T-cell (primary cell): ENCODE data around the gene MIOX. TPM values are rescaled to one million over a fixed set of nuclear protein-coding genes. Genes with fewer than 3 reads are reported as not detected.

Source experiments
- ATAC-seq, 4 experiments: fragments of 200-7000 bp in 3 of 4; fragments of 150-1000 bp in 1 of 4; cut with Tn5 transposase; replicated peaks in 1 of 4; 1 replicate in 3 of 4; 2 replicates in 1 of 4; pipeline ENCODE4 v1.10.0; 2021; ENCODE audit warnings: moderate library complexity in 3 of 4, mild to moderate bottlenecking in 2 of 4, moderate number of reproducible peaks in 1 of 4
- CTCF ChIA-PET, 2 donors: fragments of 300-600 bp; sonication (Branson Sonifier 250); formaldehyde crosslinking; loops; one replicate each; lab custom pipeline; 2022; ENCODE audit warnings: antibody characterized with exemption in 2 of 2; lab: Charles Lee
- POLR2A ChIA-PET, 2 donors: fragments of 300-600 bp; sonication (Branson Sonifier 250); formaldehyde crosslinking; loops; one replicate each; lab custom pipeline; 2022; ENCODE audit warnings: antibody characterized with exemption in 2 of 2; lab: Charles Lee
- DNase-seq, 35 experiments: peaks; one replicate each; pipeline versions ENCODE4 v3.0.0 to v3.0.0-alpha.2; 2013 to 2023
- H3K27ac ChIP-seq: one replicate; pipeline ENCODE4 v1.5.1; 2013; ENCODE audit warnings: low read length
- H3K27me3 ChIP-seq, 2 experiments: replicated peaks in 1 of 2; 1 replicate in 1 of 2; 2 replicates in 1 of 2; pipeline versions ENCODE4 v1.6.1 to v1.7.0; 2013; ENCODE audit warnings: low read length in 1 of 2, mixed read lengths in 1 of 2; ENCODE audit not compliant: control insufficient read depth in 2 of 2, insufficient read depth in 2 of 2; ENCODE audit errors: extremely low read depth in 1 of 2
- H3K36me3 ChIP-seq, 2 donors: 1 replicate in 1 of 2; 2 replicates in 1 of 2; pipeline versions ENCODE4 v1.6.1 to v1.7.0; 2013; ENCODE audit warnings: low read length in 1 of 2; ENCODE audit not compliant: control insufficient read depth in 2 of 2, insufficient read depth in 1 of 2; ENCODE audit errors: extremely low read depth in 1 of 2
- H3K4me1 ChIP-seq, 2 experiments: 1 replicate in 1 of 2; 2 replicates in 1 of 2; pipeline versions ENCODE4 v1.6.1 to v1.7.0; 2013; ENCODE audit warnings: low read length in 2 of 2, mixed read lengths in 1 of 2; ENCODE audit not compliant: insufficient read depth in 2 of 2, control insufficient read depth in 1 of 2; ENCODE audit errors: extremely low read depth in 1 of 2
- H3K4me3 ChIP-seq, 2 donors: 1 replicate in 1 of 2; 2 replicates in 1 of 2; pipeline versions ENCODE4 v1.5.1 to v1.7.0; 2013; ENCODE audit warnings: mild to moderate bottlenecking in 2 of 2, low read length in 1 of 2, moderate library complexity in 1 of 2; ENCODE audit not compliant: control insufficient read depth in 1 of 2; ENCODE audit errors: extremely low read depth in 1 of 2
- H3K9me3 ChIP-seq: 2 replicates; pipeline ENCODE4 v1.7.0; 2013
- H3K27ac Mint-ChIP-seq, 2 donors: one replicate each; pipeline ENCODE4 v1.8.0; 2020 to 2021; ENCODE audit warnings: mild to moderate bottlenecking in 2 of 2, mixed read lengths in 2 of 2
- H3K27me3 Mint-ChIP-seq, 2 donors: one replicate each; pipeline ENCODE4 v1.8.0; 2021 to 2022; ENCODE audit warnings: mixed read lengths in 2 of 2
- H3K36me3 Mint-ChIP-seq: one replicate; pipeline ENCODE4 v1.8.0; 2021; ENCODE audit warnings: mixed read lengths
- H3K4me1 Mint-ChIP-seq, 3 donors: one replicate each; pipeline ENCODE4 v1.8.0; 2020 to 2022; ENCODE audit warnings: mixed read lengths in 3 of 3, mild to moderate bottlenecking in 1 of 3
- H3K4me3 Mint-ChIP-seq, 3 donors: one replicate each; pipeline ENCODE4 v1.8.0; 2020 to 2022; ENCODE audit warnings: mild to moderate bottlenecking in 3 of 3, mixed read lengths in 3 of 3, moderate library complexity in 3 of 3
- H3K9me3 Mint-ChIP-seq, 3 donors: one replicate each; pipeline ENCODE4 v1.8.0; 2020 to 2022; ENCODE audit warnings: mixed read lengths in 3 of 3
- WGBS: methylation state at CpG from one replicate; pipeline ENCODE4 v1.1.5; 2013; ENCODE audit warnings: missing lambda C conversion rate; ENCODE audit not compliant: insufficient coverage; 5-methylcytosine and 5-hydroxymethylcytosine counted together
- total RNA-seq, 35 experiments: library from RNA in 6 of 35; stranded (reverse) in 6 of 35; fragments of 120-200 nt in 1 of 35; gene quantifications; one replicate each; pipeline versions ENCODE4 v1.2.1 to v1.2.4 and lab custom pipeline; 2013 to 2026

MIOX gene
- total RNA-seq, 5 donors from 2014 or later (not counting 1 experiment from before 2014, with no cell fraction given), result 0.36 to 0.70 (median 0.54) TPM; not detected in 1

DNA sequence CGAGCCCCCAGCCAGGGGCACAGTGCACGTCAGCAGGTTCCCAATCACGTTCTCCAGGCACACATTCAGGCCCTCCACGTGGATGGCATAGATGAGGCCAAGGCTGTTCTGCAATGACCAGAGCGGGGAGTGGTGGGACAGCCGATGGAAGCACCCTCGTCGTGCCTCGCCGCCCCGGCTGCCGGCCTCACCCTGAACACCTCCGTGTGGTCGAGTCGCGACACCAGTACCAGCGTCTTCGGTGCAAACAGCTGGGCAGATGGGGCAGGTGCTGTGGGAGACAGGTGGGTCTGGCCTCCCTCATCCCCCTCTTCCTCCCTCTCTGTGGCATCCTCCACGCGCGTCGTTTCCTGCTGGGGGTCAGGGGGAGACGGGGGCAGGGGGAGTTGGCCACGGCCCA, 19.3 kb upstream of the MIOX start:
- Histone ChIP-seq H3K9me3 (no peaks in the 10 kb centered on the region), H3K27me3 (no peaks in the 10 kb centered on the region), H3K4me1 (peaks cover 30 to 66% of the 10 kb centered on the region in 2 experiments), H3K27ac (no peak overlapping the region), H3K4me3 (no peak overlapping the region), H3K36me3 (peaks cover 6 to 56% of the 10 kb centered on the region in 2 donors)
- WGBS, result 85% methylated on average over 9 of the region's 24 CpGs
- H3K27me3 Mint-ChIP-seq, result no peaks in the 10 kb centered on the region
- H3K36me3 Mint-ChIP-seq, result peaks cover 20% of the 10 kb centered on the region
- DNase-seq, result no peak
- peak overlapping the region in 1 of 3 donors; percentile 39 for H3K4me3 Mint-ChIP-seq
- peak overlapping the region; percentile 41 to 97 for H3K27ac Mint-ChIP-seq
- peaks cover 45 to 50% (median 49%) of the 10 kb centered on the region in 3 donors for H3K4me1 Mint-ChIP-seq
- ATAC-seq, result no peak
- POLR2A ChIA-PET, result no interaction called here
- no peaks in the 10 kb centered on the region for H3K9me3 Mint-ChIP-seq
- CTCF ChIA-PET, result no interaction called here

DNA sequence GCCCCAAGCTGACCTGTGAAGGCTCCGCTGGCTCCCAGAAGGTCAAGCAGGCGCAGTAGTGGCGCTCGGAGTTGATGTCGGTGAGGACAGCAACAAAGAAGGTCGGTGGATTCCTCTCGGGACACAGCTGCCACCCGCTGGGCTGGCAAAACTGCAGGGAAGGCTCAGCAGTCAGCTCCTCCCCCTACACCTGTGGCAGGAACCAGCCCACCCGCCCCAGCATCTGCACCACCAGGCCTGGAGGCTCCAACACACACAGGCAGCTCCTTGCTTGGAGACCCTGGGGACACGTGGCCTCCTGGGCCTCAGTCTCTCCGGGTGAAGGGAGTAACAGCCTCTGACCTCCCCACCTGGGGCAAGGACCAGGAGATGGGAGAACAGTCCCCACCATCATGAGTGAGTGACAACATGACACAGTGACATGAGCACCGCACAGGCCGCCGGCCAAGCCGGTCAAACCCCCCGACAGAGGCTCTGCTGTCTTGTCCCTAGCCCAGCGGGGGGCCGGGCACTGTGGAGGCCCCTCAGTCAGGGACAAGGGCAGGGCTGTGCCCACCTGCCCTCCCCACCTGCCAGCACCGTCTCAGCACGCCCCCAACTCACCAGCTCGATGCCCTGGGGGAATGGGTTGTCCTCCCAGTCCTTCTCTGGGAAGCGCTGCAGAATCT, 18.8 kb upstream of the MIOX start:
- Histone ChIP-seq H3K36me3 (peaks cover 3 to 51% of the 10 kb centered on the region in 2 donors), H3K27me3 (no peaks in the 10 kb centered on the region), H3K27ac (peak overlapping the region; percentile 82), H3K4me1 (peaks cover 36 to 72% of the 10 kb centered on the region in 2 experiments), H3K9me3 (no peaks in the 10 kb centered on the region), H3K4me3 (no peak overlapping the region)
- ChIA-PET POLR2A (interaction anchor here in 1 of 2 donors (0.7 kb wide), 1 partner anchor 22 kb away, joined by 3 read pairs; no protein-coding TSS in a partner anchor), CTCF (interaction anchor here in 1 of 2 donors (1.0 kb wide), 1 partner anchor 30 kb away, joined by 3 read pairs; no protein-coding TSS in a partner anchor)
- Mint-ChIP-seq H3K9me3 (no peaks in the 10 kb centered on the region), H3K36me3 (peaks cover 19% of the 10 kb centered on the region), H3K27ac (peak overlapping the region; percentile 97 to 98), H3K4me1 (peaks cover 51 to 56% (median 55%) of the 10 kb centered on the region in 3 donors), H3K4me3 (peak overlapping the region in 2 of 3 donors; percentile 21 to 91), H3K27me3 (no peaks in the 10 kb centered on the region)
- DNase-seq (no peak), ATAC-seq (no peak)
- 81% methylated on average over 19 of the region's 22 CpGs for WGBS

DNA sequence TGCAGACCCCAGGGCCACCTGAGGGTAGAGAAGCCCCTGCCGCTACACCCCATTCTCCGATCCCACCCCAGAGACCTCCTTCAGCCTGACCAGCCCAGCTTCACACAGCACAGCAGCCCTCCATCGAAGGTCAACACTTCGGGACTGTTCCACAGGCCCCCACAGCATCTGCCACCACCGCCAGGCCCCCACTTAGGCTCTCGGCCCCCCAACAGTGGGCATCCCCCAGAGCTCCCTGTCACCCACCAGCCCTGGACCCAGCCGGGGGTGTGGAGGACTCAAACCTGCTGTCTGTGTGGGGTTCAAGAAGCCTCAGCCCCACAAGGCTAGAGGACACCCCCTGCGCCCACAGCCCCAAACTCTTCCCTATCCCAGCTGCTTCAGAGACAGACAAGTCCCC, 18.0 kb upstream of the MIOX start:
- no peaks in the 10 kb centered on the region for H3K9me3 Mint-ChIP-seq

DNA sequence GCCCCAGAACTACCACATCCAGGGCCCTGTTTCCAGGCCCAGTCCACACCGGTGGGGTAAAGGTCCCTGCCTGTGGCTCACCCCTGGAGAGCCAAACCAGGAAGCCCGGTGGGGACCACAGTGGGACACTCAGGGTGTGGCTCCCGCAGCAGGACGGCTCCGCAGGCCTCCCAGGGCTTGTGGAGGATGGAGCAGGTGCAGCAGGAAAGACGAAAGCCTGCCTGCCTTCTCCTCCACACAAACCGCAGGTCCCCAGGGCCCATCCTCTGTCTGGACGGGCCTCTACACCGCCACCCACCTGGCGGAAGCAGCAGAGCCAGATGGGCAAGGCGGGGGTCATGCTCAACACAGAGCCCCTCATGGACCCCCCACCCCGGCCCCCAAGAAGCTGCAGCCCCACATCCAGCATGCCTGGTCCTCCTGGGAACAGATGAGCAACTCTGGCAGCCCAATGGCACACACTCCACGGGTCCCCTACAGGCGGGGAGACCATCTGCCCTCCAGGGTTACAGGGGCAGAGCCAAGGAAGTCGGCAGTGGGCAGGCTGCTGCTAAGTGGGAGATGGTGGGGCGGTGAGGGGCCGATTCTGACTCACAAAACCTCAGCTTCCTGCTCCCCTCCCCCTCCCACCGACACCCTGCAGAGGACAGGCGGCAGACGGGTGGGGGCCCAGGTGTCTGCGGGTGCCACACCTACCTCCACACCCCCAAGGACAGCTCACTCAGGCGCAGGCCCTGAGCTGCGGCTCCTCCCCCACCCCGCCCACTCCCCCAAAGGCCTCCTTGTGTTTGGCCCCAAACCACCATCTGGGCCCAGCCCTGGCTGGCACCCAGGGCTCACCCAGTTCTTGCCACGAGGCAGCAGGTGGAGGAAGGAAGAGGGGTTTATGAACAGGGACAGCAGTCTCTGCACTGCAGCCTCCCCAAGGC, 17.0 kb upstream of the MIOX start:
- Mint-ChIP-seq H3K27ac (peak overlapping the region; percentile 97 to 98), H3K4me1 (peaks cover 64 to 69% (median 67%) of the 10 kb centered on the region in 3 donors), H3K4me3 (peak overlapping the region; percentile 72 to 91 (median 75)), H3K36me3 (peaks cover 20% of the 10 kb centered on the region), H3K27me3 (no peaks in the 10 kb centered on the region), H3K9me3 (no peaks in the 10 kb centered on the region)
- H3K27me3 ChIP-seq, result no peaks in the 10 kb centered on the region
- H3K4me3 ChIP-seq, result peak overlapping the region; percentile 44 to 69
- DNase-seq (peak; percentile 93 to 99 (median 98)), ATAC-seq (peak; percentile 83 to 89 (median 86))
- peak overlapping the region; percentile 82 for H3K27ac ChIP-seq
- ChIA-PET POLR2A (interaction anchor here in 1 of 2 donors (1.0 to 1.4 kb wide), 2 partner anchors 56 to 151 kb away, joined by 4 to 5 read pairs; partner anchors contain the start of gene SCO2), CTCF (interaction anchor here in 1 of 2 donors (0.5 to 1.2 kb wide), 6 partner anchors 10 to 152 kb away, joined by 3 to 13 read pairs (median 3); partner anchors contain the start of genes LMF2, NCAPH2 and SCO2)
- H3K4me1 ChIP-seq, result peaks cover 42 to 85% of the 10 kb centered on the region in 2 experiments
- H3K36me3 ChIP-seq, result peaks cover 3 to 33% of the 10 kb centered on the region in 2 donors
- WGBS, result 0% methylated on average over 13 of the region's 25 CpGs
- H3K9me3 ChIP-seq, result no peaks in the 10 kb centered on the region

More for the DNA sequence above, 18.0 kb upstream of the MIOX start:
- no peaks in the 10 kb centered on the region for H3K27me3 Mint-ChIP-seq
- 90% methylated on average over 4 of the region's 8 CpGs for WGBS
- Histone ChIP-seq H3K4me1 (peaks cover 42 to 79% of the 10 kb centered on the region in 2 experiments), H3K27ac (peak overlapping the region; percentile 82), H3K36me3 (peaks cover 3 to 43% of the 10 kb centered on the region in 2 donors), H3K4me3 (peak overlapping the region; percentile 44 to 69), H3K9me3 (no peaks in the 10 kb centered on the region), H3K27me3 (no peaks in the 10 kb centered on the region)
- POLR2A ChIA-PET, result no interaction called here
- ATAC-seq, result no peak
- peaks cover 58 to 63% (median 62%) of the 10 kb centered on the region in 3 donors for H3K4me1 Mint-ChIP-seq
- peak overlapping the region; percentile 72 to 91 (median 75) for H3K4me3 Mint-ChIP-seq
- CTCF ChIA-PET, result interaction anchor here (0.8 to 1.0 kb wide), 2 partner anchors 29 to 39 kb away, joined by 3 read pairs; partner anchors contain the start of genes LMF2 (in 1 of the 2) and NCAPH2 (in 1 of the 2)
- no peak for DNase-seq
- H3K27ac Mint-ChIP-seq, result peak overlapping the region; percentile 97 to 98
- peaks cover 20% of the 10 kb centered on the region for H3K36me3 Mint-ChIP-seq

DNA sequence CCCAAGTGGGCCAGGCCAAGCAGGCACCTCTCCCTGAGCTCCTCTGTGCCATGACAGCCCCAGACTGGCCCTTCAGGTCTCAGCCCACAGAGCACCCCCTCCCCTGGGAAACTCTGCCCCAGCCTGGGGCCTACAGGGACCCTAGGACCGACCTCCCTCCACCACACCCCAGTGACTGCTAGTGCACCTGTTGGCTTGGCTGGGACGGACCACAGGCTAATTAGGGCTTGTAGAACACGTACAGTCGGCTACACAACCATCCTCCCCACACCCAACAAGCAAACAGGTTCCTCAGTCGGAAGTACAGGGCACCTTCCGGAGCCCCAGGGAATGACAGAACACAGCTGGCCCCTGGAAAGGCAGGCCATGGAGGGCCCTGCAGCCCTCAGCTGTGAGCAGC, 16.2 kb upstream of the MIOX start:
- no peaks in the 10 kb centered on the region for H3K27me3 Mint-ChIP-seq
- peaks cover 3 to 26% of the 10 kb centered on the region in 2 donors for H3K36me3 ChIP-seq
- H3K27me3 ChIP-seq, result no peaks in the 10 kb centered on the region
- H3K9me3 Mint-ChIP-seq, result no peaks in the 10 kb centered on the region
- H3K36me3 Mint-ChIP-seq, result peaks cover 20% of the 10 kb centered on the region
- peak overlapping the region; percentile 97 to 98 for H3K27ac Mint-ChIP-seq
- H3K4me3 ChIP-seq, result peak overlapping the region; percentile 44 to 46
- H3K9me3 ChIP-seq, result no peaks in the 10 kb centered on the region
- ChIA-PET POLR2A (interaction anchor here (0.5 to 1.4 kb wide), 3 partner anchors 55 to 272 kb away, joined by 4 to 7 read pairs (median 5); partner anchors contain the start of gene SCO2 (in 1 of the 2)), CTCF (interaction anchor here (0.6 to 1.2 kb wide), 5 partner anchors 9 to 150 kb away, joined by 3 to 13 read pairs (median 5); partner anchors contain the start of genes LMF2 (in 1 of the 2), NCAPH2 (in 1 of the 2) and SCO2 (in 1 of the 2))
- H3K27ac ChIP-seq, result peak overlapping the region; percentile 82
- 26% methylated on average over 5 of the region's 6 CpGs for WGBS
- ATAC-seq, result no peak
- peaks cover 42 to 89% of the 10 kb centered on the region in 2 experiments for H3K4me1 ChIP-seq
- peak overlapping the region; percentile 72 to 91 (median 75) for H3K4me3 Mint-ChIP-seq
- no peak for DNase-seq
- peaks cover 66 to 72% (median 71%) of the 10 kb centered on the region in 3 donors for H3K4me1 Mint-ChIP-seq
